Right lobe of liver (tissue), 4 donors: ENCODE data around the gene CD247.

Source experiments
- CTCF ChIP-seq, 4 donors: fragments of 200-600 bp in 3 of 4; fragments of 450-650 bp in 1 of 4; IDR thresholded peaks; one replicate each; pipeline versions ENCODE4 v1.5.1 to v1.8.0; 2016 to 2022; ENCODE audit warnings: antibody characterized with exemption in 4 of 4, mild to moderate bottlenecking in 2 of 4
- POLR2A ChIP-seq: fragments of 450-650 bp; IDR thresholded peaks from one replicate; pipeline ENCODE4 v1.6.1; 2017; ENCODE audit warnings: antibody characterized with exemption, mild to moderate bottlenecking
- donor health status: DM: no; HTN: no; CAD: no.
- donor health status: DM: no; HTN: no; CAD: no.
- donor health status: DM: no; HTN: yes; CAD: no.

- no peak for TF ChIP-seq CTCF (IDR thresholded peaks at IDR 0.05)
- no peak for TF ChIP-seq POLR2A
Measured at GRCh38 chr1:167460836-167461235, 57.5 kb downstream of the CD247 start.
